Endothelial cell (in vitro differentiated cells): ENCODE data around the gene RAB4A. TPM values are rescaled to one million over a fixed set of nuclear protein-coding genes. Genes with fewer than 3 reads are reported as not detected.
"Not testable (repeated sequence)": the region's sequence is repeated elsewhere in the genome, so short reads cannot be mapped to it uniquely, and the experiment has no call there.

Source experiments
- DNase-seq: peaks from one replicate; pipeline ENCODE4 v3.0.0; 2021; ENCODE audit warnings: low spot score
- H3K27ac Mint-ChIP-seq: one replicate; pipeline ENCODE4 v1.8.0; 2021; ENCODE audit warnings: mixed read lengths, inconsistent platforms; ENCODE audit not compliant: unreplicated experiment
- H3K27me3 Mint-ChIP-seq: one replicate; pipeline ENCODE4 v1.8.0; 2021; ENCODE audit warnings: mild to moderate bottlenecking, moderate library complexity, mixed read lengths, inconsistent platforms; ENCODE audit not compliant: unreplicated experiment
- H3K36me3 Mint-ChIP-seq: one replicate; pipeline ENCODE4 v1.8.0; 2021; ENCODE audit warnings: mild to moderate bottlenecking, low read depth, mixed read lengths, inconsistent platforms; ENCODE audit not compliant: unreplicated experiment
- H3K4me1 Mint-ChIP-seq: one replicate; pipeline ENCODE4 v1.8.0; 2021; ENCODE audit warnings: mild to moderate bottlenecking, mixed read lengths, inconsistent platforms; ENCODE audit not compliant: unreplicated experiment
- H3K4me3 Mint-ChIP-seq: one replicate; pipeline ENCODE4 v1.8.0; 2021; ENCODE audit warnings: mild to moderate bottlenecking, mixed read lengths, inconsistent platforms; ENCODE audit not compliant: unreplicated experiment
- H3K9me3 Mint-ChIP-seq: one replicate; pipeline ENCODE4 v1.8.0; 2021; ENCODE audit warnings: mixed read lengths, inconsistent platforms; ENCODE audit not compliant: unreplicated experiment
- total RNA-seq: library from RNA; stranded (reverse); fragmentation: NEBNext Ultra II Directional; extraction: Animal tissue kit (Norgen Biotek cat#: 25700); gene quantifications from one replicate; pipeline ENCODE4 v1.2.1, GENCODE V29; 2021; ENCODE audit not compliant: unreplicated experiment
- TF ChIP-seq, protein P1 (sequence below): fragments of 200-600 bp; sonication (generic); IDR thresholded peaks from one replicate; pipeline ENCODE4 v1.5.0; 2021; ENCODE audit warnings: antibody characterized with exemption; ENCODE audit not compliant: unreplicated experiment

Gene RAB4A
- total RNA-seq, 1 donor from 2014 or later = 80.4 TPM

DNA sequence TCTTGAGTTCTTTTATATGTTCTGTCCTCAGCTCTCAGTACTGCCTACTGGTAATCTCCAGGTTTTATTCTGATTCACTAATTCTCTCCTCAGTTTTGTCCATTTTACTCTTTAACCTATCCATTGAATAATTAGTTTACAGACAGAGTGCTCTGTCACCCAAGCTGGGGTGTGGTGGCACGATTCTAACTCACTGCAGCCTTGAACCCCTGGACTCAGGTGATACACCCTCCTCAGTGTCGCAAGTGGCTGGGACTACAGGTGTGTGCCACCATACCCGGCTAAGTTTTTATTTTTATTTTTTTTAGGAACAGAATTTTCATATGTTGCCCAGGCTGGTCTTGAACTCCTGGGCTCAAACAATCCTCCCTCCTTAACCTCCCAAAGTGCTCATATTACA is 14.0 kb downstream of the RAB4A start:
- Mint-ChIP-seq H3K4me3 (no peak overlapping the region), H3K4me1 (peaks cover 24% of the 10 kb centered on the region), H3K27me3 (no peaks in the 10 kb centered on the region), H3K36me3 (peaks cover 8% of the 10 kb centered on the region), H3K9me3 (no peaks in the 10 kb centered on the region), H3K27ac (no peak overlapping the region)
- DNase-seq = no peak
- TF ChIP-seq, protein P1, sequence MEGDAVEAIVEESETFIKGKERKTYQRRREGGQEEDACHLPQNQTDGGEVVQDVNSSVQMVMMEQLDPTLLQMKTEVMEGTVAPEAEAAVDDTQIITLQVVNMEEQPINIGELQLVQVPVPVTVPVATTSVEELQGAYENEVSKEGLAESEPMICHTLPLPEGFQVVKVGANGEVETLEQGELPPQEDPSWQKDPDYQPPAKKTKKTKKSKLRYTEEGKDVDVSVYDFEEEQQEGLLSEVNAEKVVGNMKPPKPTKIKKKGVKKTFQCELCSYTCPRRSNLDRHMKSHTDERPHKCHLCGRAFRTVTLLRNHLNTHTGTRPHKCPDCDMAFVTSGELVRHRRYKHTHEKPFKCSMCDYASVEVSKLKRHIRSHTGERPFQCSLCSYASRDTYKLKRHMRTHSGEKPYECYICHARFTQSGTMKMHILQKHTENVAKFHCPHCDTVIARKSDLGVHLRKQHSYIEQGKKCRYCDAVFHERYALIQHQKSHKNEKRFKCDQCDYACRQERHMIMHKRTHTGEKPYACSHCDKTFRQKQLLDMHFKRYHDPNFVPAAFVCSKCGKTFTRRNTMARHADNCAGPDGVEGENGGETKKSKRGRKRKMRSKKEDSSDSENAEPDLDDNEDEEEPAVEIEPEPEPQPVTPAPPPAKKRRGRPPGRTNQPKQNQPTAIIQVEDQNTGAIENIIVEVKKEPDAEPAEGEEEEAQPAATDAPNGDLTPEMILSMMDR = no peak

DNA sequence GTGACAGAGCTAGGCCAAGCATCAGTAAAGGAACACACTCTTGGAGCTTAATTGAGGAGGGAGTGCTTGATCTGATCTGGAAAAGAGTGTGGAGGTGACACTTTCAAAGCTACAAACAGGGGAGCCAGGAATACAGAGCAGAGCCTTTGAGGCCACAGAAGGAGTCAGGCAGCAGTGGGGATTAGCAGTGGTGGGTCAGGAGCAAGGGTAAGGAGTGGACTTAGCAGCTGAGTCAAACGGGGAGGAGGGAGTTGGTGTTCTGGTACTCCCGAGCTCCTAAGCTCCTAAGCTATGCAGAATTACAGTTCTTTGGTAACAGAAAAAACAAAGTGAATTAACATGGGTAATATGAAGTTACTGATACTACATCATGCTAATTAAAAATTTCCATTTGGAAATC is 14.5 kb downstream of the RAB4A start:
- DNase-seq = no peak
- Mint-ChIP-seq H3K27me3 (no peaks in the 10 kb centered on the region), H3K4me3 (no peak overlapping the region), H3K27ac (no peak overlapping the region), H3K4me1 (peaks cover 20% of the 10 kb centered on the region), H3K36me3 (peaks cover 9% of the 10 kb centered on the region), H3K9me3 (no peaks in the 10 kb centered on the region)
- TF ChIP-seq, protein P1 = no peak

DNA sequence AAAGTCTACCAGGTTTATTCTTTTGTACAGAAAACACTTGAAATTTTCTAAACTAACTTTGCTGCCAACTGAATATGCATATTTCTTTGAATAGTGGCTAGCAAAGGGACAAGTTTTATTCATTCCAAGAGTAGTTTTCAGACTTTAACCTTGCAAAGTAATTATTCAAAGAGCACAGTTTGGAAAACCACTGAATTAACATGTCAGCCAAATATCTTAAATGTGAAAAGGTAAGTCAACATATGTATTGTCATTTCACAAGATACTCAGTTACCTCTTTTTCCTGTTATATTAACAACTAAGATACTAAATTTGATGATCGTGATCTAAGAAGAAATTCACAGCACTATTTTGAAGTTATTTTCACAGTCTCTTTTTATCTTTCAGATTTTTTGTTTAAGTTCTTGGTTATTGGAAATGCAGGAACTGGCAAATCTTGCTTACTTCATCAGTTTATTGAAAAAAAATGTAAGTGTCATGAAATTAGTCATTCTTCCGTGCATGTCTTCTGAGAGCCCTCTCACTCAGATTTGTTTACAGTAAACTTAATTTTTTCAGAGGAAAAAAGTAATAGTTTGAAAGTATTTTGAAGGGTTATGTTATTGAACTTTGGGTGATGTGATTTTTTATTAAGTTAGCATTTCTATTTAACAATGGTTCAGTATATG is 15.3 kb downstream of the RAB4A start:
- Mint-ChIP-seq H3K4me1 (peaks cover 16% of the 10 kb centered on the region), H3K36me3 (peaks cover 17% of the 10 kb centered on the region), H3K27ac (no peak overlapping the region), H3K27me3 (no peaks in the 10 kb centered on the region), H3K4me3 (no peak overlapping the region), H3K9me3 (no peaks in the 10 kb centered on the region)
- DNase-seq = no peak
- TF ChIP-seq, protein P1 = no peak

DNA sequence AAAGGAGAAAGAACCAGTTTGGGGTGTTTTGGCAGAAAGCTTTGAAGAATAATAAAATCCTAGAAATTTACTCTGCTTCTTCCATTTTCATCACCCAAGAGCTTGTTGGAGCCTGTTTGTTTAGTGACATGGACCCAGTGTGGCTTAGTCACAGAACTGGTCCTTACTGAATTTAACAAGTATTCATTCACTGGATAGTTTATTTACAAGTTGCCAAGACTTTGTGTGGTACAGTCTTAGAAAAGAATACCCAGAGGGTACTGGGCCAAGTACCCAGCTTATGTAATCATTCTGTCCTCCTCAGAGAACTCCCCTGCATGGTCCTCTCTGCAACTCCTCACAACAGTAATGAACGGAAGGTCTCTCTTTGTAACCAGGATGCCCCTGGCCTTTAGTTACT is 16.4 kb downstream of the RAB4A start:
- no peak overlapping the region for H3K4me3 Mint-ChIP-seq
- H3K27me3 Mint-ChIP-seq = no peaks in the 10 kb centered on the region
- H3K36me3 Mint-ChIP-seq = peaks cover 20% of the 10 kb centered on the region

DNA sequence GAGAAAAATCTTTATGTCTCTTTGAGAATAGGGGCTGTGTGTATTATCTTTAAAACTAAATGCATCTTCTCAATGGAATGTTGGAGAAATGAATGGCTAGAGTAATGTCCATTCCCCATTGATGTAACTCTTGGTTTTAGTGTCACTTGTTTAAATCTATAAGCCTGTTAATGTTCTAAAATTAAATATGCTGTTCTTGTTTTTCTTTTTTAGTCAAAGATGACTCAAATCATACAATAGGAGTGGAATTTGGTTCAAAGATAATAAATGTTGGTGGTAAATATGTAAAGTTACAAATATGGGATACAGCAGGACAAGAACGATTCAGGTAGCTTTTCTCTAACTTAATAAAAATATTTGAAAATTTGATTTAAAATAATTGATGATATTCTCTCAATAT is 17.6 kb downstream of the RAB4A start:
- no peak overlapping the region for H3K27ac Mint-ChIP-seq
- H3K4me3 Mint-ChIP-seq = no peak overlapping the region
- H3K36me3 Mint-ChIP-seq = peaks cover 21% of the 10 kb centered on the region
- H3K9me3 Mint-ChIP-seq = no peaks in the 10 kb centered on the region
- H3K27me3 Mint-ChIP-seq = peaks cover under 1% of the 10 kb centered on the region
- DNase-seq = no peak
- TF ChIP-seq, protein P1 = no peak
- H3K4me1 Mint-ChIP-seq = no peaks in the 10 kb centered on the region

More for the DNA sequence above, 16.4 kb downstream of the RAB4A start:
- H3K9me3 Mint-ChIP-seq = no peaks in the 10 kb centered on the region
- no peak for DNase-seq
- no peak overlapping the region for H3K27ac Mint-ChIP-seq
- H3K4me1 Mint-ChIP-seq = peaks cover 9% of the 10 kb centered on the region
- TF ChIP-seq, protein P1 = no peak

DNA sequence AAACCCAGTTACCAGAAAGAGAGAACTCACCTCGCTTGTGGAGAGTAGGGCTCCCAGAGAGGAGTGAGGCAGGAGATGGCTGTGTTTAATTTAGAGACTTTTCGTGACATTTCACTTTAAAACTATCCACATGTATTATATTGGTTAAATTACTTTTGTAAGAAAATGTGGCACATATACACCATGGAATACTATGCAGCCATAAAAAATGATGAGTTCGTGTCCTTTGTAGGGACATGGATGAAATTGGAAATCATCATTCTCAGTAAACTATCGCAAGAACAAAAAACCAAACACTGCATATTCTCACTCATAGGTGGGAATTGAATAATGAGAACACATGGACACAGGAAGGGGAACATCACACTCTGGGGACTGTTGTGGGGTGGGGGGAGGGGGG is 20.8 kb downstream of the RAB4A start:
- not testable (repeated sequence) for H3K4me3 Mint-ChIP-seq, H3K4me1 Mint-ChIP-seq, H3K9me3 Mint-ChIP-seq, DNase-seq, H3K27ac Mint-ChIP-seq, H3K27me3 Mint-ChIP-seq
- peaks cover 27% of the 10 kb centered on the region for H3K36me3 Mint-ChIP-seq
